HG03457 (cell line): ENCODE measurements around the gene GALNT9.

Experiments used
- ATAC-seq: cut with Tn5 transposase; IDR thresholded peaks from one replicate; pipeline ENCODE4 v1.9.1; 2021; ENCODE audit warnings: moderate number of reproducible peaks; ENCODE audit not compliant: unreplicated experiment

Gene GALNT9

GRCh38 chr12:132327336-132328171 lies 1.8 kb downstream of the GALNT9 start:
- ATAC-seq = no peak

- no peak for ATAC-seq
These were observed 2.7 kb downstream of the GALNT9 start for GRCh38 chr12:132326646-132327045.

GRCh38 chr12:132325733-132326130 lies 3.7 kb downstream of the GALNT9 start:
- no peak for ATAC-seq

- no peak for ATAC-seq
These were observed 4.3 kb downstream of the GALNT9 start for GRCh38 chr12:132324841-132325732.

GRCh38 chr12:132324173-132324572 lies 5.2 kb downstream of the GALNT9 start:
- no peak for ATAC-seq

GRCh38 chr12:132323171-132324010 lies 6.0 kb downstream of the GALNT9 start:
- no peak for ATAC-seq

- no peak for ATAC-seq
These were observed 6.9 kb downstream of the GALNT9 start for GRCh38 chr12:132322206-132323132.

GRCh38 chr12:132321321-132322118 lies 7.9 kb downstream of the GALNT9 start:
- no peak for ATAC-seq

GRCh38 chr12:132320767-132321211 lies 8.6 kb downstream of the GALNT9 start:
- no peak for ATAC-seq

- ATAC-seq = no peak
These were observed 9.3 kb downstream of the GALNT9 start for GRCh38 chr12:132319991-132320570.

GRCh38 chr12:132319359-132319950 lies 9.9 kb downstream of the GALNT9 start:
- no peak for ATAC-seq

- ATAC-seq = no peak
These were observed 10.8 kb downstream of the GALNT9 start for GRCh38 chr12:132318618-132319033.

GRCh38 chr12:132318135-132318534 lies 11.3 kb downstream of the GALNT9 start:
- ATAC-seq = no peak

- ATAC-seq = no peak
These were observed 12.0 kb downstream of the GALNT9 start for GRCh38 chr12:132317233-132317938.

- no peak for ATAC-seq
These were observed 12.7 kb downstream of the GALNT9 start for GRCh38 chr12:132316497-132317232.

GRCh38 chr12:132315951-132316350 lies 13.4 kb downstream of the GALNT9 start:
- no peak for ATAC-seq

GRCh38 chr12:132315507-132315906 lies 13.9 kb downstream of the GALNT9 start:
- ATAC-seq = no peak
